ENCODE measurements around the gene CSNK1D. TPM values are rescaled to one million over a fixed set of nuclear protein-coding genes. Genes with fewer than 3 reads are reported as not detected.
A peak's percentile ranks its signal among the peaks of the same experiment; 100 is the strongest.
"Not testable (repeated sequence)": the region's sequence is repeated elsewhere in the genome, so short reads cannot be mapped to it uniquely, and the experiment has no call there.

The CSNK1D gene
- total RNA-seq, 1 donor from 2014 or later: 150 TPM

- intact Hi-C loops (cut with DNase I): no loop called here
- H3K27ac ChIP-seq: no peak overlapping the region
- no peaks in the 10 kb centered on the region for H3K27me3 ChIP-seq
- ATAC-seq (no peak), DNase-seq (no peak)
- TF ChIP-seq CTCF (IDR thresholded peaks at IDR 0.05): no peak
- peaks cover 32% of the 10 kb centered on the region for H3K36me3 ChIP-seq
- no peaks in the 10 kb centered on the region for H3K9me3 ChIP-seq
- H3K4me3 ChIP-seq: no peak overlapping the region
- no peaks in the 10 kb centered on the region for H3K4me1 ChIP-seq
These were observed 78.7 kb downstream of the CSNK1D start for GRCh38 chr17:82194765-82195164.

- intact Hi-C loops (cut with DNase I): no loop called here
- ATAC-seq: peak; percentile 87
- Histone ChIP-seq H3K27me3 (no peaks in the 10 kb centered on the region), H3K27ac (peak overlapping the region; percentile 64), H3K36me3 (peaks cover 32% of the 10 kb centered on the region), H3K4me1 (no peaks in the 10 kb centered on the region), H3K9me3 (no peaks in the 10 kb centered on the region), H3K4me3 (peak overlapping the region; percentile 15)
- DNase-seq: no peak
- no peak for TF ChIP-seq CTCF (IDR thresholded peaks at IDR 0.05)
These were observed 79.8 kb downstream of the CSNK1D start for GRCh38 chr17:82193520-82194220.

GRCh38 chr17:82193050-82193449 is 80.5 kb downstream of the CSNK1D start:
- H3K9me3 ChIP-seq; H3K27ac ChIP-seq; intact Hi-C loops (cut with DNase I); ATAC-seq; H3K4me1 ChIP-seq; H3K27me3 ChIP-seq; H3K4me3 ChIP-seq; DNase-seq: not testable (repeated sequence)
- H3K36me3 ChIP-seq: peaks cover 32% of the 10 kb centered on the region

Small RNA genes within 50 kb of the gene (microRNA-seq; reads per million reads assigned to microRNA genes)
- not detected for gene MIR6787 (ENCODE audit: borderline microRNAs expressed)

Other genes with a start within 250 kb of the CSNK1D start
- 3.4 TPM for gene RAC3, start 242.0 kb downstream of the CSNK1D start, total RNA-seq
- 143 TPM for gene DCXR, start 236.0 kb downstream of the CSNK1D start, total RNA-seq
- gene RFNG, start 221.9 kb downstream of the CSNK1D start, total RNA-seq: 38.5 TPM
- 78.0 TPM for gene GPS1, start 221.8 kb downstream of the CSNK1D start, total RNA-seq
- gene DUS1L, start 207.9 kb downstream of the CSNK1D start, total RNA-seq: 82.4 TPM
- gene FASN, start 175.5 kb downstream of the CSNK1D start, total RNA-seq: 432 TPM
- 50.5 TPM for gene CCDC57, start 60.9 kb downstream of the CSNK1D start, total RNA-seq
- 77.5 TPM for gene SLC16A3, start 44.7 kb downstream of the CSNK1D start, total RNA-seq
- gene CD7, start 43.9 kb upstream of the CSNK1D start, total RNA-seq: 7.2 TPM
- 26.4 TPM for gene SECTM1, start 60.1 kb upstream of the CSNK1D start, total RNA-seq
- gene TEX19, start 85.5 kb upstream of the CSNK1D start, total RNA-seq: not detected
- gene UTS2R, start 98.1 kb upstream of the CSNK1D start, total RNA-seq: not detected
- 49.1 TPM for gene HEXD, start 144.6 kb upstream of the CSNK1D start, total RNA-seq
- gene OGFOD3, start 144.9 kb upstream of the CSNK1D start, total RNA-seq: 32.7 TPM
- 120 TPM for gene CYBC1, start 177.1 kb upstream of the CSNK1D start, total RNA-seq
- gene NARF, start 185.0 kb upstream of the CSNK1D start, total RNA-seq: 54.1 TPM
- 62.4 TPM for gene FOXK2, start 246.0 kb upstream of the CSNK1D start, total RNA-seq